Measurements from ENCODE around the gene DMD.

DNA sequence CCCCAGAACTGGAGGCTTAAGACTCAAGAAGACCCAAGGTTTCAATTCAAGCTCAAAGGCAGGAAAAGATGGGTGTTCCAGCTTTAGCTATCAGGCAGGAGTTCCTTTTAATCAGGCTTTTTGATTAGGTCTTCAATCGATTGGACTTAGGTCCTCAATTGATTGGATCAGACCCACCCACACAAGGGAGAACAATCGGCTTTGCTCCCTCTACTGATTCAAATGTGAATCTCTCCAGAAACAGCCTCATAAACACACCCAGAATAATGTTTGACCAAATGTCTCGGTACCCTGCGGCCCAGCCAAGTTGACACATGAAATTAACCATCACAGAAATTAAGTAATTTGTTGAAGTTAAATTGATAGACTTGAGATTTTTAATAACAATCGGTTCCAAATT lies 1222.4 kb downstream of the DMD start:
- TF ChIP-seq TAF1 (IDR thresholded peaks at IDR 0.05; ENCODE audit: low read depth) (no peak), EZH2 (IDR thresholded peaks at IDR 0.05; ENCODE audit: borderline replicate concordance, insufficient read depth, low read length, poor library complexity, severe bottlenecking) (no peak), MXI1 (conservative IDR thresholded peaks at IDR 0.05; ENCODE audit: poor library complexity, severe bottlenecking) (no peak), POLR2AphosphoS5 (IDR thresholded peaks at IDR 0.05) (no peak), RAD21 (conservative IDR thresholded peaks at IDR 0.05) (no peak), SMC3 (conservative IDR thresholded peaks at IDR 0.05; ENCODE audit: poor library complexity) (no peak)
- TF ChIP-seq, protein P1, sequence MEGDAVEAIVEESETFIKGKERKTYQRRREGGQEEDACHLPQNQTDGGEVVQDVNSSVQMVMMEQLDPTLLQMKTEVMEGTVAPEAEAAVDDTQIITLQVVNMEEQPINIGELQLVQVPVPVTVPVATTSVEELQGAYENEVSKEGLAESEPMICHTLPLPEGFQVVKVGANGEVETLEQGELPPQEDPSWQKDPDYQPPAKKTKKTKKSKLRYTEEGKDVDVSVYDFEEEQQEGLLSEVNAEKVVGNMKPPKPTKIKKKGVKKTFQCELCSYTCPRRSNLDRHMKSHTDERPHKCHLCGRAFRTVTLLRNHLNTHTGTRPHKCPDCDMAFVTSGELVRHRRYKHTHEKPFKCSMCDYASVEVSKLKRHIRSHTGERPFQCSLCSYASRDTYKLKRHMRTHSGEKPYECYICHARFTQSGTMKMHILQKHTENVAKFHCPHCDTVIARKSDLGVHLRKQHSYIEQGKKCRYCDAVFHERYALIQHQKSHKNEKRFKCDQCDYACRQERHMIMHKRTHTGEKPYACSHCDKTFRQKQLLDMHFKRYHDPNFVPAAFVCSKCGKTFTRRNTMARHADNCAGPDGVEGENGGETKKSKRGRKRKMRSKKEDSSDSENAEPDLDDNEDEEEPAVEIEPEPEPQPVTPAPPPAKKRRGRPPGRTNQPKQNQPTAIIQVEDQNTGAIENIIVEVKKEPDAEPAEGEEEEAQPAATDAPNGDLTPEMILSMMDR (IDR thresholded peaks at IDR 0.05; ENCODE audit: poor library complexity, severe bottlenecking) = no peak
- TF ChIP-seq, protein P2, sequence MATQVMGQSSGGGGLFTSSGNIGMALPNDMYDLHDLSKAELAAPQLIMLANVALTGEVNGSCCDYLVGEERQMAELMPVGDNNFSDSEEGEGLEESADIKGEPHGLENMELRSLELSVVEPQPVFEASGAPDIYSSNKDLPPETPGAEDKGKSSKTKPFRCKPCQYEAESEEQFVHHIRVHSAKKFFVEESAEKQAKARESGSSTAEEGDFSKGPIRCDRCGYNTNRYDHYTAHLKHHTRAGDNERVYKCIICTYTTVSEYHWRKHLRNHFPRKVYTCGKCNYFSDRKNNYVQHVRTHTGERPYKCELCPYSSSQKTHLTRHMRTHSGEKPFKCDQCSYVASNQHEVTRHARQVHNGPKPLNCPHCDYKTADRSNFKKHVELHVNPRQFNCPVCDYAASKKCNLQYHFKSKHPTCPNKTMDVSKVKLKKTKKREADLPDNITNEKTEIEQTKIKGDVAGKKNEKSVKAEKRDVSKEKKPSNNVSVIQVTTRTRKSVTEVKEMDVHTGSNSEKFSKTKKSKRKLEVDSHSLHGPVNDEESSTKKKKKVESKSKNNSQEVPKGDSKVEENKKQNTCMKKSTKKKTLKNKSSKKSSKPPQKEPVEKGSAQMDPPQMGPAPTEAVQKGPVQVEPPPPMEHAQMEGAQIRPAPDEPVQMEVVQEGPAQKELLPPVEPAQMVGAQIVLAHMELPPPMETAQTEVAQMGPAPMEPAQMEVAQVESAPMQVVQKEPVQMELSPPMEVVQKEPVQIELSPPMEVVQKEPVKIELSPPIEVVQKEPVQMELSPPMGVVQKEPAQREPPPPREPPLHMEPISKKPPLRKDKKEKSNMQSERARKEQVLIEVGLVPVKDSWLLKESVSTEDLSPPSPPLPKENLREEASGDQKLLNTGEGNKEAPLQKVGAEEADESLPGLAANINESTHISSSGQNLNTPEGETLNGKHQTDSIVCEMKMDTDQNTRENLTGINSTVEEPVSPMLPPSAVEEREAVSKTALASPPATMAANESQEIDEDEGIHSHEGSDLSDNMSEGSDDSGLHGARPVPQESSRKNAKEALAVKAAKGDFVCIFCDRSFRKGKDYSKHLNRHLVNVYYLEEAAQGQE (IDR thresholded peaks at IDR 0.05; ENCODE audit: borderline replicate concordance) = no peak
